ENCODE results near the gene GALNT7. TPM values are rescaled to one million over a fixed set of nuclear protein-coding genes. Genes with fewer than 3 reads are reported as not detected.

GALNT7 gene
- polyA plus RNA-seq, 1 of the 3 experiments (the other 2 are of a cell fraction), result 14.8 TPM

GRCh38 chr4:173166491-173166890 is 2.1 kb upstream of the GALNT7 start:
- POLR2A ChIA-PET, result no interaction called here
- H3K36me3 ChIP-seq (replicated peaks in 1 of 2; ENCODE audit: control insufficient read depth in 1 of 2, insufficient read depth in 2 of 2, low read length in 1 of 2), result peaks cover 0 to 5% of the 10 kb centered on the region in 2 experiments
- H2AFZ ChIP-seq (ENCODE audit: low read depth), result no peak overlapping the region
- no peak for TF ChIP-seq TAF1 (IDR thresholded peaks at IDR 0.05; ENCODE audit: borderline replicate concordance, low read depth, low read length)
- no peak for TF ChIP-seq GATA2 (CRISPR knock-in tag; IDR thresholded peaks at IDR 0.05)
- no peak for TF ChIP-seq POLR2AphosphoS5 (IDR thresholded peaks at IDR 0.05; ENCODE audit: low read depth, low read length)
- TF ChIP-seq MEF2A (IDR thresholded peaks at IDR 0.05; ENCODE audit: borderline replicate concordance, low read depth), result no peak
- TF ChIP-seq YY1 (IDR thresholded peaks at IDR 0.05; ENCODE audit: low read depth), result no peak
- no peak for TF ChIP-seq SIN3A (IDR thresholded peaks at IDR 0.05; ENCODE audit: borderline replicate concordance, low read depth, low read length)
- no peak for TF ChIP-seq NRF1 (IDR thresholded peaks at IDR 0.05; ENCODE audit: low read depth, low read length)
- TF ChIP-seq, protein P1, sequence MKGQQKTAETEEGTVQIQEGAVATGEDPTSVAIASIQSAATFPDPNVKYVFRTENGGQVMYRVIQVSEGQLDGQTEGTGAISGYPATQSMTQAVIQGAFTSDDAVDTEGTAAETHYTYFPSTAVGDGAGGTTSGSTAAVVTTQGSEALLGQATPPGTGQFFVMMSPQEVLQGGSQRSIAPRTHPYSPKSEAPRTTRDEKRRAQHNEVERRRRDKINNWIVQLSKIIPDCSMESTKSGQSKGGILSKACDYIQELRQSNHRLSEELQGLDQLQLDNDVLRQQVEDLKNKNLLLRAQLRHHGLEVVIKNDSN (IDR thresholded peaks at IDR 0.05; ENCODE audit: borderline replicate concordance, low read depth), result no peak
- no peak for TF ChIP-seq REST (IDR thresholded peaks at IDR 0.05; ENCODE audit: low read depth, low read length)
- TF ChIP-seq IRF3 (IDR thresholded peaks at IDR 0.05; ENCODE audit: low read depth, low read length), result no peak
- no peak for TF ChIP-seq RXRA (IDR thresholded peaks at IDR 0.05; ENCODE audit: borderline replicate concordance, low read depth)
- no peak for TF ChIP-seq FOXM1 (IDR thresholded peaks at IDR 0.05; ENCODE audit: low read depth)
- TF ChIP-seq, protein P2, sequence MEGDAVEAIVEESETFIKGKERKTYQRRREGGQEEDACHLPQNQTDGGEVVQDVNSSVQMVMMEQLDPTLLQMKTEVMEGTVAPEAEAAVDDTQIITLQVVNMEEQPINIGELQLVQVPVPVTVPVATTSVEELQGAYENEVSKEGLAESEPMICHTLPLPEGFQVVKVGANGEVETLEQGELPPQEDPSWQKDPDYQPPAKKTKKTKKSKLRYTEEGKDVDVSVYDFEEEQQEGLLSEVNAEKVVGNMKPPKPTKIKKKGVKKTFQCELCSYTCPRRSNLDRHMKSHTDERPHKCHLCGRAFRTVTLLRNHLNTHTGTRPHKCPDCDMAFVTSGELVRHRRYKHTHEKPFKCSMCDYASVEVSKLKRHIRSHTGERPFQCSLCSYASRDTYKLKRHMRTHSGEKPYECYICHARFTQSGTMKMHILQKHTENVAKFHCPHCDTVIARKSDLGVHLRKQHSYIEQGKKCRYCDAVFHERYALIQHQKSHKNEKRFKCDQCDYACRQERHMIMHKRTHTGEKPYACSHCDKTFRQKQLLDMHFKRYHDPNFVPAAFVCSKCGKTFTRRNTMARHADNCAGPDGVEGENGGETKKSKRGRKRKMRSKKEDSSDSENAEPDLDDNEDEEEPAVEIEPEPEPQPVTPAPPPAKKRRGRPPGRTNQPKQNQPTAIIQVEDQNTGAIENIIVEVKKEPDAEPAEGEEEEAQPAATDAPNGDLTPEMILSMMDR (IDR thresholded peaks at IDR 0.05), result no peak
- TF ChIP-seq GABPA (IDR thresholded peaks at IDR 0.05; ENCODE audit: low read depth), result no peak
- no peak for TF ChIP-seq TCF12 (IDR thresholded peaks at IDR 0.05)
- no peak overlapping the region for H3K9ac ChIP-seq
- CTCF ChIA-PET, result interaction anchor here (1.4 kb wide), 1 partner anchor 135 kb away, joined by 4 read pairs; no protein-coding TSS in a partner anchor
- H3K4me2 ChIP-seq, result peak overlapping the region; percentile 24; the same call in 1 of the 2 replicates
- no peak for DNase-seq
- peaks cover 10 to 13% of the 10 kb centered on the region in 2 experiments; a peak in 3 of 4 replicates for H3K4me1 ChIP-seq (ENCODE audit: control insufficient read depth in 1 of 2, insufficient read depth in 2 of 2, low read depth in 1 of 2, low read length in 1 of 2)
- peaks cover 17% of the 10 kb centered on the region for H3F3A ChIP-seq (replicated peaks; ENCODE audit: insufficient read depth)
- peaks cover 21% of the 10 kb centered on the region for H3K79me2 ChIP-seq (ENCODE audit: insufficient read depth)
- H3K9me2 ChIP-seq, result no peaks in the 10 kb centered on the region
- H3K4me3 ChIP-seq (ENCODE audit: low read depth in 2 of 2, low read length in 1 of 2), result no peak overlapping the region
- H4K20me1 ChIP-seq (ENCODE audit: insufficient read depth), result peaks cover 3% of the 10 kb centered on the region; the same call in 1 of the 2 replicates
- H3K9me3 ChIP-seq, result no peaks in the 10 kb centered on the region
- no peak overlapping the region for H3K27ac ChIP-seq (ENCODE audit: low read depth in 2 of 2, low read length in 1 of 2)
- no peaks in the 10 kb centered on the region for H3K27me3 ChIP-seq (ENCODE audit: insufficient read depth)
- 85% methylated on average over 4 of the region's 4 CpGs for WGBS (ENCODE audit: low lambda C conversion rate)
